ENCODE measurements around the gene DNAJC15.
A peak's percentile ranks its signal among the peaks of the same experiment; 100 is the strongest.
"Not testable (repeated sequence)": the region's sequence is repeated elsewhere in the genome, so short reads cannot be mapped to it uniquely, and the experiment has no call there.

DNAJC15 gene

DNA sequence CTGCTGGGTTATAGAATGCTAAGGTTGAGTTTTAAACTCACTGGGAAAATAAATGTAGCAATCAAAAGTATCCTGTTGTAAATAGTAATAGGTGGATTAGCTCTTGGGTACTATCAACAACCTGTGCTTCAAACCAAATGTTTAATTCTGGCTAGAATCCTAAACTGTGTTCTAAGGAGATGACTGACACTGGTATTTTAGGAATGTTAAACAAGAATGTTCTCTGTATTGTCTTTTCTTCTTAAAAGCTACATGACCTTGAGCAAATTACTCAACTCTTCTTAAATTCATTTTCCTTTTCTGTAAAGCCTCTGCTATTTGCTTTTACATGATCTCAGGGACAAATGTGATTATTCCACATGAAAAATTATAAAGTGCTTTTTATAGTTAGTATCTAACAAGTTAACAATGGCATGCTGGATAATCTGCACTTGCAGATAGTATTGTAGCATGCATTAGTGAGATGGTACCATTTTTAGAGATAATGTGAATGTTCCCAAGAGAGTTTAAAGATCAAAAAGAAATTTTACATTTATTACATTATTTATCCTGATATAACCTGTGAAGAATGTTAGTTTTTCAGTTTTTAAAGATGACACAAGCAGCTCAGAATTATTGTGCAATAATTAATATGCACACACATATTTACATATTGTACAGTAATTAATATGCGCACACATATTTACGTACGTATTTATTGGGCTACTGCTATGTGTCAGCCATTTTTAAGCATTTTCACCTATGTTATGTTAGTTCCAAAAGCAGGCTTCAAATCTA, 17.7 kb upstream of the DNAJC15 start:
- no peak for DNase-seq (ENCODE audit: low spot score)

DNA sequence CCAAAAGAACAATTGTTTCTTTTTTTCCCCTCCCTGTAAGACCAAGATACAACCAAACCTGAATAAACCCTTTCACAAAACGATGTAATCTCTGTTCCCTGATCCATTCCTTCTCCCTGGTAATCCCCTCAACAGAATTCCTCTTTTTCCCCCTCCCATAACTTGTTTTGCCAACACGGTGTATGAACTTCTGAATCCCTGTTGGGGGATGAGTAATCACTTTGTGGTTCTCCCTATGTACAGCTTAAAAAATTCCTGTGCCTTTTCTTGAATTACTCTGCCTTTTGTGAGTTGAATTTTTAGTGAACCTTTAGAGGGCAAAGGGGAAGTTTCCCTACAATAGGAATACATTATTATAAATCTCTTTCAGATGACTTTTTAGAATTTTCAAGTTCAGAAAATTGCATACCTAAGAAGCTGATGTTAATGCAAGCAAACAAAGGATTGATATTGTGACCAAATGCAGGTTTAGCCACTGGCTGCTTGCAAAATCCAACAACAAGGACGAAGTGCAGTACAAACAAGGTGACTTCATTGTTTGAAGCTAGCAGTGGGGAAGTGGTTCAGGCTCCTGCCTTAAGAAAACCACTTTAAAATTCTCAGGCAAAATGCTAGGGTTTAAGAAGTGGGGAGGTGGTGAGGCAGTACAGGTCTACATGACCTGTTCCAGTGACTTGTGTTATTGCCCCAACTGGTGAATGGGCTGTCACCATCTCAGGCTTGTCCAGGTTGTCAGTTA, 16.3 kb upstream of the DNAJC15 start:
- DNase-seq (ENCODE audit: low spot score): no peak

DNA sequence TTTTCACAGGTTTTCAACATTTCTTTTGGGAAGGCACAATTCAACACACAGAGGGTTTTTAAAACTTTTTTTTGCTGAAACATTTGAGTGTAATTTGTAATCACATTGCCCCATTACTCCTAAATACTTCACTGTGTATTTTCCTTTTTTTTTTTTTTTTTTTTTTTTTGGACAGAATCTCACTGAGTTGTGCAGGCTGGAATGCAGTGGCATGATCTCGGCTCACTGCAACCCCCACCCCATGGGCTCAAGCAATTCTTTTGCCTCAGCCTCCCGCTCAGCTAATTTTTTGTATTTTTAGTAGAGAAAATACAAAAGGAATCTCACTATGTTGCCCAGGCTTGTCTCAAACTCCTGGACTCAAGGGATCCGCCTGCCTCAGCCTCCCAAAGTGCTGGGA, 14.8 kb upstream of the DNAJC15 start:
- no peak for DNase-seq (ENCODE audit: low spot score)

DNA sequence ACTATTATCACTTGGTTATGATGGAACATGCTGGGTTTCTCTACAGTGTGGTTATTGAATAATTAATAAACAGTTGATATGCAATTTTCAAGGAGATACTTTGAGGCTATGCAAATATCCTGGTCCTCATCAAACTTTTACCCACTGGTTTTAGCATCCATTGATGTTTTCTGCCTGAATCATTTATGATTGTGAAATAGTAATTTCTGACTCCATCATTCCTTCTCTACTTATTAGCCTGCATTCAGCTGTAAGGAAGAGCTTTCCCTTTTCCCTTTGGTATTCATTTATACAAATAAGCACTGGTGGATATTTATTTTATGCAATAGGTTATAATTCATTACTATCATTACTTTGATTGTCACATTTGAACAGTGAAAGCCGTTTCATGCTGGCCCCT, 13.9 kb upstream of the DNAJC15 start:
- DNase-seq (ENCODE audit: low spot score): no peak

DNA sequence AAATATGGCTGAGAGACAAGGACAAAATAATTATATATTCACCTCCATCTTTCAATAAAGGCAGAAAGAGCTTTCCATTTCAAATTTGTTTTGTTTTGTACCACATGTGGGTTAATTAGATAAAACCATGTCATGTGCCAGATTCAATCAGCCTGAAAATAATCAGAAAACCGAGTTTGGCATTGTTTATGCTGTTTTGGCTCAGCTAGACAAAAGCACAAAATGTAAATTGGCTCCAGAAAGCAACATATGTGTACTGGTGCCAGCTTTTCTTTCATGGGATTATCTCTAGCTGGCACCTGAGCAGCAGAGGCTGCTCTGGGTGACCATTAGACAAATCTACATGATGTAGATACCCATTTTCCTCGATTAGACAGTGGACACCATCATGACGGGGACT, 9.2 kb upstream of the DNAJC15 start:
- no peak for DNase-seq (ENCODE audit: low spot score)

DNA sequence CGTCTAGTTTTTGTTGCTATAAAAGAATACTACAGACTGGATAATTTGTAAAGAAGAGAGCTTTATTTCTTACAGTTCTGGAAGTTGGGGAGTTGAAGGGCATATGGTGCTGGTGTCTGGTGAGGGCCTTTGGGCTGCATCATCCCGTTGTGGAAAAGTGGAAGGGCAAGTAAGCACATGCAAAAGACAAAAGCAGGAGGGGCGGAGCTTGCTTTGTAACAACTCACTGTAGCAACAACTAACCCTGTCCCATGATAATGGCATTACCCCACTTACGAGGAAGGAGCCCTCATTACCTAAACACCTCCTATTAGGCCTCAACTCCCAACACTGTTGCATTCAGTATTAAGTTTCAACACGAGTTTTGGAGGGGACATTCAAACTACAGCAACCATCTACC, 7.2 kb upstream of the DNAJC15 start:
- no peak for DNase-seq (ENCODE audit: low spot score)

DNA sequence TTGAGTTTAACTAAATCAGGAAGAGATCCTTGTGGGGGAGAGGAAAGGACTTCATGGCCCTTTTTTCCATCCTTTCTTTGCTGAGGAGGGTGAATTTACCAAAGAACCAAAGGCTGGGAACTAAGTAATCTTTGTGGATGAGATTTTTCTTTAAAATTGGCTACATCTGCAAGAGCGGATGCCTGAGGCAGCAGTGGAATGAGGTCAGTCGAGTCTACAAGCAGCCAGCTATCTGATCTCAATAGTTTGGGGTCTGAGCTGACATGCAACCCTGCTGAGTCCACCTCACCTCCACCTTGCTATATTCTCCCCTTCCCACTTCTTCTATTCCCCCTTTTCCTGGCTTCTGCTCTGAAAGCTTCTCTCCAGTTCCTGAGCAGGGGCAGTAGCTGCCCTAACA, 3.6 kb upstream of the DNAJC15 start:
- DNase-seq (ENCODE audit: low spot score): no peak

DNA sequence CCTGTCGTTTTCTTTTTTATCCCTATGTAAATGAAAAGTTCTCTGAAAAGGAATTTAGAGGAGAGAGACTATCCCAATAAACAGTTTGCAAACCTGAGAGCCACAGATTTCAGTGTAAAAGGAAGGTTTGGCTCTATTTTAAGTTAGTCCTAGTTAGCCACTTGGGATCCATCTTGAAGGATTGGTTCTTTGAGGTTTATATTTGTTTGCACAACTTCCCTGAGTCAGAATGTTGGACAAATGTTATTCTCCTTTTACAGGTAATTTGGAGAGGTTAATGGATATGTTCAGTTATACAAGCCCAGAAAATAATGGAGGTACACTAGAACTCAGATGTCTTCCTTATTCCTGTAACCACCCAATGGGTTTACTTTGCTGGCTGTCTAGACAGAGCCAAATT, 2.6 kb upstream of the DNAJC15 start:
- no peak for DNase-seq (ENCODE audit: low spot score)

DNA sequence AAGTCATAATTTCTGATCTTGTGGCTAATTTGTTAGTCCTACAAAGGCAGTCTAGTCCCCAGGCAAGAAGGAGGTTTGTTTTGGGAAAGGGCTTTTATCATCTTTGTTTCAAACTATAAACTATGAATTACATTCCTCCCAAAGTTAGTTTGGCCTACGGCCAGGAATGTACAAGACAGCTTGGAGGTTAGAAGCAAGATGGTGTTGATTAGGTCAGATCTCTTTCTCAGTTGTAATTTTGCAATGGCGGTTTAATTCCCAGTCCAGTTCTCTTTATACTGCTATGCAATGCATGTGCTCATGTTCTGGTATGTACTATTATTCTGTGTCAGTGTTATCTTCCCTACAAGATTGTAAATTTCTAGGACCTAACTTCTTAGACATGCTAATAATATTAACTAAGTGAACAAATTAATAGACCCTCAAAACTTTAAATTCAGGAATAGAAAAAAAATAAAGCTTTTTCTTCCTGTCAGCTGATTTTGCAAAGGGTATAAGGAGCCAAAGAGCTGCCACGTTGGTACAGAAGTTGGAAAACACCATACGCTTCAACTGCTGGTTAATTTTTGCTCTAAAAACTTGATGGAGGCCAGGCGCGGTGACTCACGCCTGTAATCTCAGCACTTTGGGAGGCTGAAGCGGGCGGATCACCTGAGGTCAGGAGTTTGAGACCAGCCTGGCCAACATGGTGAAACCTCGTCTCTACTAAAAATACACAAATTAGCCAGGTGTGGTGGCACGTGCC, 1.3 kb upstream of the DNAJC15 start:
- no peak for DNase-seq (ENCODE audit: low spot score)

DNA sequence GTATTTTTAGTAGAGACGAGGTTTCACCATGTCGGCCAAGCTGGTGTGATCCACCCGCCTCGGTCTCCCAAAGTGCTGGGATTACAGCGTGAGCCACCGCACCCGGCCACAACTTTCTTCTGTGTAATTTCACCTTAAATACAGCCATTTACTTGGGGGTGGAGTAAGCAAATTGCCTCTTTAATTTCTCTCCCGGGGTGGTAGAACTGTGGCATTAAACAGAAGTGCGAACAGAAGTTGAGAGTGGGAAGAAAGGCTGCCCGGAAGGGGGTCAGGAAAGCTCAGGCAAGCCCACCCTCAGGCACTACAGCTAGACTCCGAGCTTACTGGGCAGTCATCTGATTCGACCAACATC, 475 bp upstream of the DNAJC15 start:
- no peak for DNase-seq (ENCODE audit: low spot score)

DNA sequence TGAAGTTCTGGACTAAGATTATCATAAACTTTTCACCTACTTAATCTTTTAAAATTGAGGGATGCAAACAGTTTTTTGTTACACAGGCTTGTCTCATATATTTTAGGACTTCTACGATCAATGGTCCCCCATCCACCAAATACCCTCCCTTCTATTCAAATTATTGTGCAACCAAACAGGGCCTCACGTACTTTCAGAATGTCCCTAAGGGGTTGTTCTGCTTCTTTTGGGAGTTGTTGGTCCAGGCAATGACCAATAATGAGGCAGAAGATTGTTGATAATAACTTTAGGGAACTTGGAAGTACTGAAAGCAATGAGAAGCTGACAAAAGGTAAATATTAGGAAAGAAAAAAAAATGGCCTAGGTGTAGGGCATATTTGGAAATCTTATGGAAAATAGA, 2.9 kb downstream of the DNAJC15 start:
- DNase-seq (ENCODE audit: low spot score): no peak

DNA sequence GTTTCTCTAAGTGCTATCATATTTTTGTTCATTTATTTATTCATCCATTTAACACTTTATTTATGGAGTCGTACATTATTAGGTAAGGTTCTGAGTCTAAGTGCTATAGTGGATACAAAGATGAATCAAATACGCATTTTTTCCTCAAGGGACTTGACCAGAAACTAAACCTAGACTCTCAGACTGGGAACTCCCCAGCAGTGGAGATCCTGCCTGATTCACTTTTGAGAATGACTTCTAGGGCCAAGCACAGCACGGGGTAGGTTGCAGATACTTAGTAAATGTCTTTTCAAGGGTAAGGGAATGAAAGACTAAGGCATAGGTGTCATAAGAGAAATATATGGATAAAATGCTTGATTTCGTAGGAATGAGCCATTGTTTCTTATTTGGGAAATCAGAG, 7.2 kb downstream of the DNAJC15 start:
- DNase-seq (ENCODE audit: low spot score): no peak

DNA sequence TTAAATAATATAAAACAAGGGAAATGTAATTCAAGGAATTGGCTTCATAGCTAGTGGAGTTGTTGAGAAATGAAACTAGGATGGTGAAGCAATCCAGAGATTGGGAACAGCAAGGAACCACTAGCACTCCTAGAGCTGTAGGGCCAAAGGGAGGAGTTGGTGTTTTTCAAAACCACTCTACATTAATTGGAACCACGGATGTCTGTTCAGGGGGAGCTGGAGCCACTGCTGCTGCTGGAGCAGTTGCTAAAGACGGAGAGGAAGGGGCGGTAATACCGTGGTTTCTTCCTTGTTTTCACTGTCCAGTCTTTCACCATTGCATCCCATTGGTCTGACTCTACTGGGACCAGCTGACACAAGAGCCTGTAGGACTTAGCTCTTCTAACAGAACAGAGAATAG, 8.5 kb downstream of the DNAJC15 start:
- DNase-seq (ENCODE audit: low spot score): no peak

DNA sequence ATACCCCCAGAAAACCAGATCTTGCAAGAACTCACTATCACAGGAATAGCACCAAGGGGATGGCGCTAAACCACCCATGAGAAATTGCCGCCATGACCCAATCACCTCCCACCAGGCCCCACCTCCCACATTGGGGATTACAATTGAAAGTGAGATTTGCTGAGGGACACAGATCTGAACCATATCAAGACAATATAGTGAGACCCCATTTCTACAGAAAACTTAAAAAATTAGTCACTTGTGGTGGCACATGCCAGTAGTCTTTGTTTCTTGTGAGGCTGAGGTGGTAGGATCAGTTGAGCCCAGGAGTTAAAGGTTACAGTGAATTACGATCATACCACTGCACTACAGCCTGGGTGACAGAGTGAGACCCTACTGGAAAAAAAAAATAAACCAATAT, 9.7 kb downstream of the DNAJC15 start:
- no peak for DNase-seq (ENCODE audit: low spot score)

DNA sequence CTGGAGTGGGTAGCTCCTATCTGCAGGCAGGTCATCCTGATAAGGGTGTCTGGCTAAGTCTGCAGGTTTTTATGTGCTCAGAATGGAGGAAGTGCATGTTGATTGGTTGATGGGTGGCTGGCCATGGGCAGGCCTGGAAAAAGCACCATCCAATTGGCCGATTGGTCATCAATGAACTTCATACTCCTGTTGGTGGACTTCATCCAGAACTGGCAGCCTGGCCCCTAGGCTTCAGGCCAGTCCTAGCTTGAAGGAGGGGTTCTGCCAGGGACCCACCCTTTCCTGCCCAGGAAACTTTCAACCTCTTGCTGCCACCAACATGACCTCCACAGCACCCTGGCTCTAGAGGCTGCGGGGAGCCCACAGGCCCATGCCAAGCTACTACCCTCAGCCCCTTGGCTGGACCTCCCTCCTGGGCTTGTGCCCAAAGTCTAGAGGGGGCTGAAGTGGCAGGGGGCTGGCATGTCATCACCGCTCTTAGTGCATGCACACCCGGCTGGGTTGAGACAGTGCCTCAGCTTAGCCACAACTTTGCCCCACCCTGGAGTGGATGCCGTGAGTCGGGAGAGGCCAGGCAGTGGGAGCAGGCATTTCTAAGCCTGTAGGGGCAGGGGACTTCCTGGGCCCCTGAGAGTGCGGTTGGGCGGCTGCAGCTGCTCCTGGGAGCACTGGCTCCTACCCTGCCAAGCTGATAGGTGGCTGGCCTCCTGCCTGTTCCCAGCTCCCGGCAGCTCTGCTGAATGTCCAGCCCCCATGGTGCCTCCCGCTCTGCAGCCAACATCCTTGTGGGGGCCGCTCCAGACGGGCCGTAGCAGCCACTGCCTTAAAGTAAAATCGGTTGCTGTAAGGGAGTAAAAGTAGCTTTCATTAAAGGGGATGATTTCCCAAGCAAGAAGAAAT, 13.2 kb downstream of the DNAJC15 start:
- no peak for DNase-seq (ENCODE audit: low spot score)

DNA sequence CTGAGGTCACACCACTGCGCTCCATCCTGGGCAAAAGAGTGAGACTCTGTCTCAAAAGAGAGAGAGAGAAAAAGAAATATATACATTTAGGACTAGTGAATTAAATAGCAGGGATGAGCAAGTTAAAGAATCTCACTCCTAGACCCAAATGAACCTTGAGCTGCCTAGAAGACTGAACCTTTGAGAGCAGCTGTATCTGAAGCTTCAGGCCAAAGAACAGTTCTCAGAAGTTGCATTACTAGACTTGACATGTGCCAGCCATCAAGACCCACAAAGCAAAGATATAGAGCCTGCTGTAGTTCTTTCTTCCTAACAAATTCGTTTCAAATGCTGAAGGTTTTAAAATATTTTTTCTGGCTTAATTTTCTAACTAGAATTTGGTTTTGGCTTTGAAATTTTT, 16.6 kb downstream of the DNAJC15 start:
- DNase-seq (ENCODE audit: low spot score): no peak

DNA sequence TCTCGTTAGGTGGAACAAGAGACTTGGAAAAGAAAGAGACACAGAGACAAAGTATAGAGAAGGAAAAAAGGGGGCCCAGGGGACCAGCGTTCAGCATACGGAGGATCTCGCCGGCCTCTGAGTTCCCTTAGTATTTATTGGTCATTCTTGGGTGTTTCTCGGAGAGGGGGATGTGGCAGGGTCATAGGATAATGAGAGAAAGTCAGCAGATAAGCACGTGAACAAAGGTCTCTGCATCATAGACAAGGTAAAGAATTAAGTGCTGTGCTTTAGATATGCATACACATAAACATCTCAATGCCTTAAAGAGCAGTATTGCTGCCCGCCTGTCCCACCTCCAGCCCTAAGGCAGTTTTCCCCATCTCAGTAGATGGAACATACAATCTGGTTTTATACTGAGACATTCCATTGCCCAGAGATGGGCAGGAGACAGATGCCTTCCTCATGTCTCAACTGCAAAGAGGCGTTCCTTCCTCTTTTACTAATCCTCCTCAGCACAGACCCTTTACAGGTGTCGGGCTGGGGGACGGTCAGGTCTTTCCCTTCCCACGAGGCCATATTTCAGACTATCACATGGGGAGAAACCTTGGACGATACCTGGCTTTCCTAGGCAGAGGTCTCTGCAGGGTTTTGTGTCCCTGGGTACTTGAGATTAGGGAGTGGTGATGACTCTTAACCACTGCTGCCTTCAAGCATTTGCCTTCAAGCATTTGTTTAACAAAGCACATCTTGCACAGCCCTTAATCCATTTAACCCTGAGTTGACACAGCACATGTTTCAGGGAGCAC, 17.4 kb downstream of the DNAJC15 start:
- DNase-seq (ENCODE audit: low spot score): not testable (repeated sequence)

DNA sequence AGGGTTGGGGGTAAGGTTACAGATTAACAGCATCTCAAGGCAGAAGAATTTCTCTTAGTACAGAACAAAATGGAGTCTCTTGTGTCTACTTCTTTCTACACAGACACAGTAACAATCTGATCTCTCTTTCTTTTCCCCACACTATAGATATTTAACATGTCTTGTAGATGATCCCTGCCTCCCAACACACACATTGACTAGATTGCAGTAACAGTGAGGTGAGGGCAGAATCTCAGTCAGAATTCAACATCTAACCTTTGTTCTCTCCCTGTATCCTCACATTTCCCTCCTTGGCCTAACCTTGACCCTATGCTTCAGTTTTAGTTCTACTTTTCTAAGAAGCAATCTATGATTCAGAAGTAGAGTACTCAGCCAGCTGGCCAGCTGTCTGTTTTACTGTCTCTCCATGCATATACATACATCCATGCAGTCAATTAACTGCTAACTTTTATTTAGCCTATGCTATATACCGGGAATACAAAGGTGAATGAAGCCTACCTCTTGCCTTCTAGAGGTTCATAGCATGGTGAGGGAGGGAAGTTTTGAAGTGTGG, 18.1 kb downstream of the DNAJC15 start:
- no peak for DNase-seq (ENCODE audit: low spot score)

DNA sequence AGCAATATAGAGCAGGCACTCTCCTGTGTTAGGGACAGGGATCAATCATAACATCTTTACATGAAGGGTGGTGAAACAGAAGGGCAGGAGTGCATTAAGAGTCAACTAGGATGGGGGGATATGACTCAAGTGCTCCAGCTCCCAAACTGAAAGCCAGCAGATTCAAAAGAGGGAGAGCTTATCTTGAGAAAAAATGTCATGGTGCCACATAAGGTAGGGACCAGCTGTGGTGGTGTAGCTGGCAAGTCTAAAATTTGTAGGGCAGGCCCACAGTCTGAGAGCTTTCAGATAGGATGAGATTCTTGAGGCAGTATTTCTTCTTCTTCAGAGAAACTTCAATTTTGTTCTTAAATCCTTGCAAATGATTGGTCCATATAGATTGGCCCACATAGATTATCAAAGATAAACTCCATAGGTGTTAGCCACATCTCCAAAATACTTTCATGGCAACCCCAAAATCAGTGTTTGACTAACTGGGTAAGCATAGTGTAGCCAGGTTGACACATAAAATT, 19.1 kb downstream of the DNAJC15 start:
- DNase-seq (ENCODE audit: low spot score): no peak

DNA sequence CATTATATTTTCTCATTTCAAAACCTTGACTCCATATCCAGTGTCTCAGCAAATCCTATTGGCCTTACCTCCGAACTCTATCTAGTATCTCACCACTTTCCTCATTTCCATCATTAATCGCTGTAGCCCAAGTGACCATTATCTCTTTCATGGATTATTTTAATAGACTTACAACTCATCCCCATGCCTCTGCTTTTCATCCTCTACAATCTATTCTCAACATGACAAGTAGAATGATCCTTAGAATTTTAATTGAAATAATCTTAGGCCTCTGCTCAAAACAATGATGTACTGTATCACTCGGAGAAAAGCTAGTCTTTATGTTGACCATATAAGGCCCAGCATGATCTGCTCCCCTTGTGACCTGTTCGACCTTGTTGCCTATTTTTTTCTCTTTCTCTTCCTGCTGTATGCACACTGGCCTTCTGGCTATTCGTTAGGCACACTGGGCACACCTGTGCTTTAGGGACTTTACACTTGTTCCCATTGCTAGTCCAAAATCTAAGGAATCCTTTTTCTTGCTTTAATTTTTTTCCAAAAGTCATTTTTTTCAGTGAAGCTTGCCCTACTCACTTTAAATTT, 21.4 kb downstream of the DNAJC15 start:
- DNase-seq (ENCODE audit: low spot score): peak; percentile 28

Measured in LoVo (cell line).